HepG2 (cell line): ENCODE measurements around the gene LMCD1. TPM values are rescaled to one million over a fixed set of nuclear protein-coding genes. Genes with fewer than 3 reads are reported as not detected.

Source experiments
- ATAC-seq: fragments of 200-7000 bp; cut with Tn5 transposase; 3 replicates; pipeline ENCODE4 v1.9.1; 2020; ENCODE audit warnings: mild to moderate bottlenecking, moderate library complexity
- BruUV-seq: library from RNA; stranded (reverse); fragments of 400-500 nt; replicated peaks from 2 replicates; lab custom pipeline; 2021; lab: Mats Ljungman, UMichigan
- CTCF ChIA-PET: fragments of 300-600 bp; formaldehyde crosslinking; extraction: SDS; loops from one replicate; lab custom pipeline; 2021; ENCODE audit warnings: low total read pairs, inconsistent platforms, low intra/inter-chr PET ratio; lab: Yijun Ruan, JAX
- POLR2A ChIA-PET: fragments of 350-600 bp; sonication (Branson Sonifier 250); formaldehyde crosslinking; loops from one replicate; lab custom pipeline; 2020; ENCODE audit warnings: antibody characterized with exemption, inconsistent platforms; lab: Yijun Ruan, JAX
- DNase-seq: peaks from one replicate; pipeline ENCODE4 v3.0.0-alpha.2; 2015; ENCODE audit warnings: low spot score
- FAIRE-seq: peaks from 3 replicates; lab custom pipeline; 2011; peaks lifted over from hg19 to GRCh38; lab: Jason Lieb, UNC
- H2AFZ ChIP-seq: one replicate; pipeline ENCODE4 v1.6.1; 2011; ENCODE audit warnings: low read length, inconsistent platforms
- H3K27ac ChIP-seq: fragments of 300-600 bp; 3 replicates; pipeline ENCODE4 v1.8.0; 2011; ENCODE audit warnings: mixed run types, mild to moderate bottlenecking, mixed read lengths, low read length, inconsistent platforms; ENCODE audit not compliant: insufficient read depth; ENCODE audit errors: extremely low read length
- H3K27me3 ChIP-seq, 2 experiments: fragments of 200-600 bp in 1 of 2; 2 replicates in 1 of 2; 3 replicates in 1 of 2; pipeline versions ENCODE4 v1.6.0 to v1.8.0; 2011; ENCODE audit warnings: low read length in 2 of 2, mild to moderate bottlenecking in 2 of 2, moderate library complexity in 2 of 2, inconsistent platforms in 1 of 2; ENCODE audit not compliant: insufficient read depth in 2 of 2, control insufficient read depth in 1 of 2
- H3K36me3 ChIP-seq, 2 experiments: fragments of 200-600 bp in 1 of 2; replicated peaks in 1 of 2; 2 replicates in 1 of 2; 3 replicates in 1 of 2; pipeline versions ENCODE4 v1.5.1 to v1.8.0; 2011; ENCODE audit warnings: low read length in 2 of 2, inconsistent platforms in 1 of 2; ENCODE audit not compliant: insufficient read depth in 2 of 2, control insufficient read depth in 1 of 2
- H3K4me1 ChIP-seq: 2 replicates; pipeline ENCODE4 v1.5.1; 2012; ENCODE audit warnings: low read length, inconsistent platforms; ENCODE audit not compliant: insufficient read depth
- H3K4me2 ChIP-seq: 2 replicates; pipeline ENCODE4 v1.6.0; 2011; ENCODE audit warnings: low read depth, low read length, inconsistent platforms
- H3K4me3 ChIP-seq, 3 experiments: fragments of 200-600 bp in 1 of 3; sonication (generic), shearing (Covaris generic) in 1 of 3; replicated peaks in 1 of 3; 2 replicates each; pipeline ENCODE4 v1.5.1; 2011 to 2016; ENCODE audit warnings: low read length in 3 of 3, inconsistent platforms in 2 of 3, low read depth in 2 of 3, mild to moderate bottlenecking in 2 of 3, control low read depth in 1 of 3, mixed read lengths in 1 of 3; ENCODE audit not compliant: insufficient read depth in 1 of 3
- H3K79me2 ChIP-seq: one replicate; pipeline ENCODE4 v1.6.1; 2011; ENCODE audit warnings: low read length, inconsistent platforms; ENCODE audit not compliant: insufficient read depth
- H3K9ac ChIP-seq: 2 replicates; pipeline ENCODE4 v1.6.0; 2011; ENCODE audit warnings: mild to moderate bottlenecking, low read depth, low read length, inconsistent platforms; ENCODE audit not compliant: insufficient read depth
- H3K9me3 ChIP-seq: 2 replicates; pipeline ENCODE4 v1.5.1; 2012; ENCODE audit warnings: mild to moderate bottlenecking, low read length
- H4K20me1 ChIP-seq: 2 replicates; pipeline ENCODE4 v1.6.0; 2011; ENCODE audit warnings: inconsistent platforms, mild to moderate bottlenecking, low read length, moderate library complexity; ENCODE audit not compliant: insufficient read depth
- FOXC1 ChIP-seq: sonication (generic); formaldehyde crosslinking; IDR thresholded peaks from 2 replicates; pipeline ENCODE4 v1.8.0; 2022; ENCODE audit warnings: mild to moderate bottlenecking, missing genetic modification reagents, borderline replicate concordance
- HES4 ChIP-seq: sonication (generic); formaldehyde crosslinking; IDR thresholded peaks from 2 replicates; pipeline ENCODE4 v1.9.0; 2021; ENCODE audit warnings: mild to moderate bottlenecking, missing genetic modification reagents, borderline replicate concordance
- HNF4A ChIP-seq: sonication (generic); formaldehyde crosslinking; IDR thresholded peaks from 2 replicates; pipeline ENCODE4 v1.4.0; 2020; ENCODE audit warnings: missing genetic modification reagents
- MAFG ChIP-seq: sonication (generic); formaldehyde crosslinking; IDR thresholded peaks from 2 replicates; pipeline ENCODE4 v1.5.1; 2020; ENCODE audit warnings: mild to moderate bottlenecking, missing genetic modification reagents
- NFYB ChIP-seq: sonication (generic); formaldehyde crosslinking; IDR thresholded peaks from 2 replicates; pipeline ENCODE4 v1.4.0; 2020; ENCODE audit warnings: missing genetic modification reagents
- ZNF761 ChIP-seq: sonication (generic); formaldehyde crosslinking; conservative IDR thresholded peaks from 2 replicates; pipeline ENCODE4 v1.4.0; 2020; ENCODE audit warnings: mild to moderate bottlenecking, missing genetic modification reagents
- ZSCAN9 ChIP-seq: IDR thresholded peaks from 2 replicates; pipeline ENCODE4 v1.6.1; 2016; ENCODE audit warnings: borderline replicate concordance
- WGBS: methylation state at CpG from one replicate; pipeline ENCODE4 v1.1.6; 2017; ENCODE audit warnings: low lambda C conversion rate; 5-methylcytosine and 5-hydroxymethylcytosine counted together
- in situ Hi-C: cut with HindIII; loops from 2 replicates; pipeline ENCODE4 v1.10.0; 2017; ENCODE audit warnings: low pct_unique_long_range_greater_than_20kb; ENCODE audit not compliant: extremely low pct_ligation_motif_present
- intact Hi-C: fragments of 100-400 bp; cut with micrococcal nuclease; formaldehyde crosslinking; loops from one replicate; pipeline ENCODE4 v1.10.0; 2022; ENCODE audit not compliant: unreplicated experiment
- polyA plus RNA-seq, 8 experiments: library from polyadenylated mRNA; depleted of rRNA in 3 of 8; stranded (reverse) in 7 of 8; unstranded in 1 of 8; fragments of >200 nt; fragmentation: Illumina TruSeq in 4 of 8; extraction: Trizol in 4 of 8; gene quantifications; 2 replicates each; pipeline versions ENCODE4 v1.2.1 to v1.2.3, GENCODE V29; 2011 to 2016; ENCODE audit warnings: low read depth in 4 of 8, missing spikeins in 1 of 8, mixed read lengths in 1 of 8; ENCODE audit not compliant: insufficient read depth in 1 of 8
- total RNA-seq, 5 experiments: library from RNA; depleted of rRNA; stranded (reverse); fragments of >200 nt; fragmentation: Illumina TruSeq; extraction: Trizol; gene quantifications; 2 replicates each; pipeline ENCODE4 v1.2.3, GENCODE V29; 2016; ENCODE audit warnings: low read depth in 1 of 5
- TF ChIP-seq, protein P1 (sequence below): sonication (generic); formaldehyde crosslinking; IDR thresholded peaks from 2 replicates; pipeline ENCODE4 v1.9.0; 2022; ENCODE audit warnings: missing genetic modification reagents, mild to moderate bottlenecking, borderline replicate concordance

Gene LMCD1
- total and polyA plus RNA-seq, 2 of the 13 experiments (the other 11 are each of a cell fraction or from before 2014, with no cell fraction given), result 6.2 to 7.1 TPM

GRCh38 chr3:8603115-8603710 is 101.6 kb downstream of the LMCD1 start:
- intact Hi-C loops, result loop anchor here (10.0 kb wide), 1 partner anchor 98 kb away; the partner anchor contains the start of gene LMCD1
- no peak for ATAC-seq
- no TSS peak for BruUV-seq

DNA sequence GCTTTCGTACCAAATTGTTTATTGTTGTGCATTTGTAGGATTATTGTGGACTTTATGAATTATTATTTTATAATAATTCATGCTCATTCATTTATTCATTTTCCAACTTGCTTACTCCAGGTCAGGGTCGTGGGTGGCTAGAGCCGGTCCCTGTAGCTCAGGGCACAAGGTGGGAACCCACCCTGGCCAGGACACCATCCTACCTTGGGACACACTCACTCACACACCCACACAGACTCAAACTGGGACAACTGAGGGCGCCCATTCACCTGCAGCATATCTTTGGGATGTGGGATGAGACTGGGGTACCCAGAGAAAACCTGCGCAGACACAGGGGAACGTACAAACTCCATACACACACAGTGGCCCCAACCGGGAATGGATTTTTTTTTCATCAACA is 102.4 kb downstream of the LMCD1 start:
- WGBS, result 59% methylated on average over 7 of the region's 7 CpGs
- no peak overlapping the region for H3K4me2 ChIP-seq
- DNase-seq (no peak), FAIRE-seq (no peak), ATAC-seq (no peak)
- no peak for TF ChIP-seq HES4 (CRISPR knock-in tag)
- TF ChIP-seq, protein P1, sequence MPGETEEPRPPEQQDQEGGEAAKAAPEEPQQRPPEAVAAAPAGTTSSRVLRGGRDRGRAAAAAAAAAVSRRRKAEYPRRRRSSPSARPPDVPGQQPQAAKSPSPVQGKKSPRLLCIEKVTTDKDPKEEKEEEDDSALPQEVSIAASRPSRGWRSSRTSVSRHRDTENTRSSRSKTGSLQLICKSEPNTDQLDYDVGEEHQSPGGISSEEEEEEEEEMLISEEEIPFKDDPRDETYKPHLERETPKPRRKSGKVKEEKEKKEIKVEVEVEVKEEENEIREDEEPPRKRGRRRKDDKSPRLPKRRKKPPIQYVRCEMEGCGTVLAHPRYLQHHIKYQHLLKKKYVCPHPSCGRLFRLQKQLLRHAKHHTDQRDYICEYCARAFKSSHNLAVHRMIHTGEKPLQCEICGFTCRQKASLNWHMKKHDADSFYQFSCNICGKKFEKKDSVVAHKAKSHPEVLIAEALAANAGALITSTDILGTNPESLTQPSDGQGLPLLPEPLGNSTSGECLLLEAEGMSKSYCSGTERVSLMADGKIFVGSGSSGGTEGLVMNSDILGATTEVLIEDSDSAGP (CRISPR knock-in tag), result no peak
- no peak for TF ChIP-seq ZNF761 (CRISPR knock-in tag)
- no peak for TF ChIP-seq NFYB (CRISPR knock-in tag)
- no peak for TF ChIP-seq ZSCAN9
- no peak for TF ChIP-seq MAFG
- no peaks in the 10 kb centered on the region for H3K36me3 ChIP-seq
- H3K79me2 ChIP-seq, result no peaks in the 10 kb centered on the region
- H4K20me1 ChIP-seq, result no peaks in the 10 kb centered on the region
- H3K27ac ChIP-seq, result no peak overlapping the region
- intact Hi-C loops, result loop anchor here (10.0 kb wide), 1 partner anchor 99 kb away; the partner anchor contains the start of gene LMCD1
- peaks cover 14% of the 10 kb centered on the region; the same call in 1 of the 2 replicates for H3K4me1 ChIP-seq
- H3K9me3 ChIP-seq, result no peaks in the 10 kb centered on the region
- H2AFZ ChIP-seq, result no peak overlapping the region
- H3K9ac ChIP-seq, result no peak overlapping the region
- ChIA-PET CTCF (no interaction called here), POLR2A (no interaction called here)
- no TSS peak for BruUV-seq
- no peak overlapping the region for H3K4me3 ChIP-seq
- in situ Hi-C loops, result loop anchor here (10.0 kb wide), 1 partner anchor 279 kb away; no protein-coding TSS in a partner anchor
- no peaks in the 10 kb centered on the region for H3K27me3 ChIP-seq

More at GRCh38 chr3:8603115-8603710, 101.6 kb downstream of the LMCD1 start:
- WGBS, result 55% methylated on average over 9 of the region's 9 CpGs
- DNase-seq (no peak), FAIRE-seq (no peak)
- no peaks in the 10 kb centered on the region for H4K20me1 ChIP-seq
- peaks cover 17% of the 10 kb centered on the region for H3K4me1 ChIP-seq
- CTCF ChIA-PET, result no interaction called here
- in situ Hi-C loops, result loop anchor here (10.0 kb wide), 1 partner anchor 278 kb away; no protein-coding TSS in a partner anchor
- H3K9ac ChIP-seq, result no peak overlapping the region
- H3K79me2 ChIP-seq, result no peaks in the 10 kb centered on the region
- no peak overlapping the region for H3K4me3 ChIP-seq
- no peak overlapping the region for H3K4me2 ChIP-seq
- no peak overlapping the region for H3K27ac ChIP-seq
- TF ChIP-seq HNF4A (0 out of 2 replicates have a peak, but pooled peaks have one; percentile 7), FOXC1 (CRISPR knock-in tag) (no peak)
- no peaks in the 10 kb centered on the region for H3K9me3 ChIP-seq
- POLR2A ChIA-PET, result no interaction called here
- no peaks in the 10 kb centered on the region for H3K27me3 ChIP-seq
- no peaks in the 10 kb centered on the region for H3K36me3 ChIP-seq
- no peak overlapping the region for H2AFZ ChIP-seq
